NOMO-1 treated with dmso at 0.1 percent for 144 hours (cell line): Measurements from ENCODE around the gene GPR18.
"Not testable (repeated sequence)": the region's sequence is repeated elsewhere in the genome, so short reads cannot be mapped to it uniquely, and the experiment has no call there.

ENCODE experiments used
- DNase-seq: peaks from one replicate; lab custom pipeline; 2025; ENCODE audit not compliant: unreplicated experiment; lab: John Stamatoyannopoulos, UW

GPR18 gene

DNA sequence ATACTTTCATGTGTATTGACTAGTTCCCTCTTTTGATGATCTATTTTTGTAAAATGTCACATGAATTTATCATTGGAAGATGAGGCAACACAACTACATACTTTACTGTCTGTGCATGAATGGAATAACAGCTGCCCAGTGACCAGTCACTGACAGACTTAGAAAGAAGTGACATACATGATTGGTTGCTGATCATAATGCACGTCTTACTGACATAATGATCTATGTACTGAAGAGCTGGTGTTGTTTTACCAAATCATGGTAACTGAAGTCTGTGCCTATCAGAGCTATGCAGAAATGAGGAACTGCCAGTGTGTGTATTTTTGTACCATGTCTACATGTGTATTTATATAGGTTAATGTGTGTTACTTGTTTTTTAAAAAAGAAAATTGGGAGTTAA, 26.5 kb downstream of the GPR18 start:
- peak; percentile 69 for DNase-seq

GRCh38 chr13:99230991-99231390, 27.2 kb downstream of the GPR18 start:
- no peak for DNase-seq

DNA sequence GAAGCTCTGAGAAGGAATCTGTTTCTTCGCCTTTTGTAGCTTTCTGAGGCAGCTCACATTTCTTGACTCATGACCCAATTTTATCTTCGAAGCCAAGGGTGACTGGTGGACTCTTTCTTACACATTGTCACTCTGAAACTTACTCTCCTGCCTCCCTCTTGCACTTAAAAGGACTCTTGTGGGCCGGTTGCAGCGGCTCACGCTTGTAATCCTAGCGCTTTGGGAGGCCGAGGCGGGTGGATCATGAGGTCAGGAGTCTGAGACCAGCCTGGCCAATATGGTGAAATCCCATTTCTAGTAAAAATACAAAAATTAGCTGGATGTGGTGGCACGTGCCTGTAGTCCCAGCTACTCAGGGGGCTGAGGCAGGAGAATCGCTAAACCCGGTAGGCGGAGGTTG, 27.6 kb downstream of the GPR18 start:
- not testable (repeated sequence) for DNase-seq

DNA sequence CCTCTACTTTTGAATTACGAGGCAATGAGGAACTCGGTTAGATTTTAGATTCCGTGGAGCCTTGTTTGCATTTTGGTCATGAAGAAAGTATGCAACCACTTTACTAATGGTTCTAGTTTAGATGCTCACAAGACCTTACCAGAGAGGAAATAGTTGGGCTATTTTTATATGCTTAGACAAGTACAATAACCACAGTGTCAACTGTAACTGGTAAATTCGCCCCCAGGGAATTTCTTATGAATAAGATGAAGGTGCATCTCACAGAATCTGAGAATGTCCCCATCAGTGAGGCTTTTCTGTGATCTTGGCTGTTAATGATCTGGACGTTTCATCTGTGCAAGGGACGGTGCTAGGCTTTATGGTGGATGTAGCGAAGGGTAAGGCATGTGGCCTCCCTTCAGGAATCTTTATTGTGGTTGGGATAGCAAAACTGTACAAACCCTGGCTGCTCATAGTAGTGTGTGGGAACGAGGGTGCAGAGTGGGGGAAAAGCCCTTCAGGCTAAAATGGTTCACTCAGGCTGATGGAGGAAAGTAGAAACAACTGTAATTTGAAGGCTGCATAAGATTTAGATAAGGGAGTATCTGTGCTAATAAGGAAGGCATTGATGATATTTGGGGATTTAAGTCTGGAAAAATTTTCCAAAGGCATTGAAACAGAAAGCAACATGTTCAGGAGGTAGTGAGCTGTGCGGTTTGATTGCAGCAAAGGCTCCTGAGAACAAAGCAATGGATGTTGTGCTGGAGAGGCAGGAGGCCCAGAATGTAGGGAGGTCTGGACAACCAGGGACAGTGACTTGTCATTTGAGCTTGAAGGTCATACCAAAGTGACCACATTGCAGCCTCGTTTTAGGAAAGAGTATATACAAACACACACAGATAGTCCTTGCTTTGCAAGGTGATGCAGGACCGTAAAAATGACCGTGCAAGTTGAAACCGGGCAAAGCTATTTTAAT, 29.2 kb downstream of the GPR18 start:
- DNase-seq: peak; percentile 62

DNA sequence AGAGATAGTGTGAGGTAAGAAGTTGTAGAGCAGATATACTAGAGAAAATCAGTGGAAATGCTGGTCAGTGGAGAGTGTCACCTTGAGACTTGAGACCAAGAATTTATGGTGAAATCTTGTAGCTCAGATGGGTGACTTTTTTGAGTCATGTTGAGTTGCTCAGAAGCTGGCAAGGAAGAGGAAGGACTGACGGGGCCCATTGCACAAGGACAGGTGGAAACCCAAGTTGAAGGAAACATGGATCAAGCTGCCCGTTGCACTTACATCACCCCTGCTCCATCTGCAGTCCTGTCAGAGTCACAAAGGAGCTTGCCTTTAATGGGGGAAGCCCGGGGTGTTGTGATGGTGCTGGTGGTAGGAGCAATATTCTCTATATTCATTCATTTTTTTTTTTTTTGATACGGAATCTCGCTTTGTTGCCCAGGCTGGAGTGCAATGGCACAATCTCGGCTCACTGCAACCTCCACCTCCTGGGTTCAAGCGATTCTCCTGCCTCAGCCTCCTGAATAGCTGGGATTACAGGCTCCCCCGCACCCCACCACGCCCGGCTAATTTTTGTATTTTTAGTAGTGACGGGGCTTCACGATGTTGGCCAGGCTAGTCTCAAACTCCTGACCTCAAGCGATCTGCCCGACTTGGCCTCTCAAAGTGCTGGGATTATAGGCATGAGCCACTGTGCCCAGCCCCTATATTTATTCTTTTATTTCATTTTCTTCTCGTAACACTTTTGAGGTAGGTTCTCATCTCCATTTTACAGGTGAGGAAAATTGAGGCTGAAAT, 30.1 kb downstream of the GPR18 start:
- DNase-seq: peak; percentile 78

GRCh38 chr13:99227331-99227900, 30.8 kb downstream of the GPR18 start:
- DNase-seq: no peak

- no peak for DNase-seq
These were observed 31.7 kb downstream of the GPR18 start for GRCh38 chr13:99226513-99226912.

- DNase-seq: peak; percentile 61
These were observed 33.1 kb downstream of the GPR18 start for GRCh38 chr13:99225078-99225477.

DNA sequence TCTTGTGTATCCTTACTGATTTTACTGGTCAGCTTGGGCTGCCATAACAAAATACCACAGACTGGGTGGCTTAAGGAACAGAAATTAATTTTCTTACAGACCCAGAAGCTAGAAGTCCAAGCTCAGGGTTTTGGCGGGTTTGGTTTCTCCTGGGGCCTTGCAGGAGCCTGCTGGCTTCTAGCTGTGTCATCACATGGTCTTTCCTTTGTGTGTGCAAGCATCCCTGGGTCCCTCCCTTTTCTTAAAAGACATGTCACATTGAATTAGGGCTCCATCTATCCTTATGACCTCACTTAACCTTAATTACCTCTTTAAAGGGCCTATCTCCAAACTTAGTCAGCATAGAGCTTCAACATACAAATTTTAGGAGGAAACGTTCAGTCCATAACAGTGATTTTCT, 34.2 kb downstream of the GPR18 start:
- peak; percentile 58 for DNase-seq

DNA sequence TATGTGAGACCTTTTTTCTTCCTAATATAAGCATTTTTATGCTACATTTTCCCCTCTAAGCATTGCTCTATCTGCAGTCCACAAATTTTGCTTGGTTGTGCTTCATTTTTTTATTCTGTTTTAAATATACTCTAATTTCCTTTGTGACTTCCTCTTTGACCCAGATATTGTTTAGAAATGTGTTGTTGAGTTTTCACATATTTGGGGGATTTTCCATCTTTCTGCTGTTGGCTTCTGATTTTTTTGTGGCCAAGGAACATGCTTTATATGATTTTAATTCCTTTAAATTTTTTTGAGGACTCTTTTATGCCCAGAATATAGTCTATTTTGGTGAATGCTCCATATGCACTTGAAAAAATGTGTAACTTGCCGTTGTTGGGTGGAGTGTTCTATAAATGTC, 34.6 kb downstream of the GPR18 start:
- no peak for DNase-seq

DNA sequence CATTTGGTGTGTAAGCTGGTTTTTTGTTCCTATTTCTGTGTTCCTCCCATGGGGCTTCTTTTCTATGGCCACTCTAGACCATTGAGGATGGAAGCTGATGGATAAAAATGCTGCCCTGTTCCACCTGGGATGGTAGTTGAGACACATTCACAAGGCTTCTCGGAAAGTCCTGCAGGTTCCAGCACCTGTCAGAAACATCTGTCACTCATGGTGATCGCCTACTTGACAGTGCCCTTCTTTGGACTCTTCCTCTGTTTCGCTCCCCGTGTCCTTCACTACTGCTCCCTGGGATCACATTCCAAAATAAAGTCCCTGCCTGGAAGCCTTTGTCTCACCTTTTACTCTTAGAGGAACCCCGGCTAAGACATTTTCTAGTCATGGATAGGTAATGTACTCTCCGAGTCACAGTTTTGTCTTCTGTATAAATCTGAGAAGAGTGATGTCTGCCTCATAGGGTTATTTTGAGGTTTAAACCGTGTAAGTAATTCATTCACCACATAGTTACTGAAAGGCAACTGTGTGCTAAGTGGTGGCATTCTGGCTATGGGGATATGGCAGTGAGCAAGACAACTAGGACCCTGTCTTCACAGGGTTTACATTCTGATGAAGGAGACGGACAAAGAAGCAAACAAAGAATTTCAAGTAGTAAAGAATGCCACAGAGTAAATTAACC, 36.5 kb downstream of the GPR18 start:
- DNase-seq: no peak

GRCh38 chr13:99220199-99220935, 37.8 kb downstream of the GPR18 start:
- no peak for DNase-seq

GRCh38 chr13:99218969-99219368, 39.2 kb downstream of the GPR18 start:
- DNase-seq: no peak

GRCh38 chr13:99218545-99218944, 39.6 kb downstream of the GPR18 start:
- no peak for DNase-seq

GRCh38 chr13:99218126-99218525, 40.1 kb downstream of the GPR18 start:
- DNase-seq: no peak

GRCh38 chr13:99217461-99218110, 40.6 kb downstream of the GPR18 start:
- DNase-seq: no peak

DNA sequence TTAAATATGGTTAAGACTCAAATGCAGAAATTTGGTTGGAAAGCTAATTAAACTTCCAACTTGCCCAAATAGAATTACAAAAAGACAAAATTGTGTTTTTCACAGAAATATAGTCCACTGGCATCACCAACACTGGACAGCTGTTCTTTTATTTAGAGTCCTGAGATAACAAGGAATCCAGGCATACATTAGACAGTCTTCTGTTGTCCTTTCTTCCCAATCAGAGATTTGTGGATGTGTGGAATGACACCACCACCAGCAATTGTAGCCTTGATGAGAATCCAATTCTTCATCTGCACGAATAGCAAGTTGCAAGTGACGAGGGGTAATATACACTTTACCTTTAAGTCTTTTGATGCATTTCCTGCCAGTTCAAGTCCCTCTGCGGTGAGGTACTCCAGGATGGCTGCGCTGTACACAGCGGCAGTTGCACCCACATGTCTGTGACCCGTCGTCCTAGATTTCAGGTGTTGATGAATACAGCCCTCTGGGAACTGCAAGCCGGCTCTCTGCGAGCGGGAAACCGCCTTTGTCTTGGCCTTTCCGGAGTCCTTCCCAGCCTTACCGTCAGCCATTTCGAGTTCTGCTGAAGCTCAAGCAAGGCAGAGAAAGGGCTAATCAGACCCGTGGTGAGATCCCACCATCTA, 42.9 kb downstream of the GPR18 start:
- no peak for DNase-seq

GRCh38 chr13:99214731-99215130, 43.4 kb downstream of the GPR18 start:
- no peak for DNase-seq

DNA sequence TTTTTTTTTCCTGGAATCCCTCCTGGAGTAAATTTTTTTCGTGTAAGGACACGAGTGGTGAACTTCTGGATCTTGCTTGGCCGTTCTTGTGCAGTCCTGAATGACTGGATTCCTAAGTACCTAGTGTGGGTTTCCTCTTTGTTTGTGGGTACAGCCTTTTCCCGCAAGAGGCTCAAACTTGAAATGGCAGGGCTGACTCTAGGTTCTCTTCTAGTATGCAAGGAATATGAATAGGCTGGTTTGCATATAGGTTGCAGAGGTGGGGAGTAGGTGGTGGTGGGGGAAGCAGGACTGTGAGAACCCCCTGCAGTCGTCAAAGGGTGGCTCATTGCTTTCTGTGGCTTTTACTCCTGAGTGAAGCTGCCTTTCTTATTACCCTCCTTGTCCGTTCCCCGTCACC, 43.9 kb downstream of the GPR18 start:
- no peak for DNase-seq
